GM21576 (cell line): ENCODE results near the gene MT1A.
A peak's percentile ranks its signal among the peaks of the same experiment; 100 is the strongest.

Source experiments
- ATAC-seq: cut with Tn5 transposase; IDR thresholded peaks from one replicate; pipeline ENCODE4 v1.9.1; 2021; ENCODE audit warnings: mild to moderate bottlenecking, moderate library complexity; ENCODE audit not compliant: unreplicated experiment

MT1A gene

GRCh38 chr16:56675685-56676210 lies 37.3 kb downstream of the MT1A start:
- no peak for ATAC-seq

- no peak for ATAC-seq
Observed at GRCh38 chr16:56677474-56677873, 39.0 kb downstream of the MT1A start.

GRCh38 chr16:56679078-56679730 lies 40.7 kb downstream of the MT1A start:
- ATAC-seq = no peak

GRCh38 chr16:56679818-56680217 lies 41.4 kb downstream of the MT1A start:
- ATAC-seq = no peak

GRCh38 chr16:56681939-56682702 lies 43.7 kb downstream of the MT1A start, which contains the start of gene MT1X:
Gene MT1X, plus strand, starts transcription at chr16:56682470. Its CDS starts 71 bp downstream, at chr16:56682541.
- ATAC-seq = peak; percentile 97

GRCh38 chr16:56682703-56683397 lies 44.4 kb downstream of the MT1A start:
- ATAC-seq = no peak

GRCh38 chr16:56683424-56684172 lies 45.1 kb downstream of the MT1A start:
- ATAC-seq = no peak

- ATAC-seq = no peak
Observed at GRCh38 chr16:56684256-56684925, 45.9 kb downstream of the MT1A start.

- no peak for ATAC-seq
Observed at GRCh38 chr16:56684926-56685590, 46.6 kb downstream of the MT1A start.

- ATAC-seq = no peak
Observed at GRCh38 chr16:56686758-56687157, 48.3 kb downstream of the MT1A start.

GRCh38 chr16:56688762-56689161 lies 50.3 kb downstream of the MT1A start:
- ATAC-seq = no peak

GRCh38 chr16:56689171-56689570 lies 50.7 kb downstream of the MT1A start:
- no peak for ATAC-seq
